ENCODE measurements around the gene DMXL1. TPM values are rescaled to one million over a fixed set of nuclear protein-coding genes. Genes with fewer than 3 reads are reported as not detected.

Gene DMXL1
- total RNA-seq (2021; ENCODE audit: unreplicated experiment) (29.2 TPM), Bru-seq, nascent RNA (percentile 76 among the genes with signal in this experiment), BruChase-seq, experiment 1, labeled RNA remaining after a 2-hour chase (percentile 71 among the genes with signal in this experiment), BruChase-seq, experiment 2, labeled RNA remaining after a 6-hour chase (percentile 73 among the genes with signal in this experiment)
- 11.2 TPM for polyA plus RNA-seq (2012; ENCODE audit: insufficient read length)
- long read RNA-seq, partial matches to known transcripts: 8 of 12 reads
- long read RNA-seq, other reads (novel, unspliced or antisense): 3 of 12 reads

GRCh38 chr5:119070828-119071560, at the start of gene DMXL1:
Gene DMXL1 (plus strand): TSS chr5:119071087. CDS start chr5:119071570, 483 bp downstream.
- Histone ChIP-seq H3K4me3 (ENCODE audit: low read depth in 2 of 2, low read length in 2 of 2) (peak within 1 kb of the TSS; percentile 86 to 93), H3K27ac (ENCODE audit: low read length) (peak within 1 kb of the TSS; percentile 96), H3K4me1 (ENCODE audit: control insufficient read depth, insufficient read depth, low read length) (peaks cover 17% of the 10 kb centered on the region), H3K36me3 (ENCODE audit: control insufficient read depth, insufficient read depth, low read length) (no peaks in the 10 kb centered on the region; the same call in 1 of the 2 replicates), H3K27me3 (ENCODE audit: control insufficient read depth, insufficient read depth, low read length) (no peaks in the 10 kb centered on the region), H3K9me3 (ENCODE audit: control insufficient read depth, insufficient read depth, low read depth, low read length) (no peaks in the 10 kb centered on the region)
- CTCF ChIA-PET: interaction anchor here (0.6 to 1.0 kb wide), 3 partner anchors 83 to 632 kb away, joined by 3 to 5 read pairs (median 3); no protein-coding TSS in a partner anchor
- in situ Hi-C loops (cut with HindIII; ENCODE audit: low pct_unique_long_range_greater_than_20kb, low sequenced_read_pairs): no loop called here
- POLR2A ChIA-PET: interaction anchor here (0.6 to 0.8 kb wide), 2 partner anchors 16 to 281 kb away, joined by 3 to 4 read pairs; no protein-coding TSS in a partner anchor
- intact Hi-C loops (cut with micrococcal nuclease; ENCODE audit: unreplicated experiment): no loop called here
- TF ChIP-seq REST (IDR thresholded peaks at IDR 0.05; ENCODE audit: insufficient read depth in 1 of 2, low read depth in 2 of 2, low read length in 1 of 2) (no peak), TCF7L2 (IDR thresholded peaks at IDR 0.05; ENCODE audit: low read depth, low read length) (no peak), CTCF (IDR thresholded peaks at IDR 0.05) (no peak), POLR2AphosphoS5 (IDR thresholded peaks at IDR 0.05; ENCODE audit: low read depth, low read length) (peak; percentile 61; the same call in 1 of the 2 replicates), SIN3A (IDR thresholded peaks at IDR 0.05; ENCODE audit: borderline replicate concordance, insufficient read depth, low read depth, low read length) (peak; percentile 89; the same call in 1 of the 2 replicates)
- peak; percentile 96 for ATAC-seq
- DNase-seq (ENCODE audit: low read depth, low spot score): peak; percentile 99
- BruUV-seq (replicated peaks): no TSS peak

GRCh38 chr5:119021149-119021732, 49.6 kb upstream of the DMXL1 start:
- TF ChIP-seq TCF7L2 (IDR thresholded peaks at IDR 0.05; ENCODE audit: low read depth, low read length) (no peak), POLR2AphosphoS5 (IDR thresholded peaks at IDR 0.05; ENCODE audit: low read depth, low read length) (no peak), REST (IDR thresholded peaks at IDR 0.05; ENCODE audit: insufficient read depth in 1 of 2, low read depth in 2 of 2, low read length in 1 of 2) (no peak), SIN3A (IDR thresholded peaks at IDR 0.05; ENCODE audit: borderline replicate concordance, insufficient read depth, low read depth, low read length) (no peak), CTCF (IDR thresholded peaks at IDR 0.05) (no peak)
- Histone ChIP-seq H3K4me1 (ENCODE audit: control insufficient read depth, insufficient read depth, low read length) (no peaks in the 10 kb centered on the region), H3K9me3 (ENCODE audit: control insufficient read depth, insufficient read depth, low read depth, low read length) (no peaks in the 10 kb centered on the region), H3K36me3 (ENCODE audit: control insufficient read depth, insufficient read depth, low read length) (no peaks in the 10 kb centered on the region), H3K27ac (ENCODE audit: low read length) (no peak overlapping the region), H3K27me3 (ENCODE audit: control insufficient read depth, insufficient read depth, low read length) (no peaks in the 10 kb centered on the region; the same call in 1 of the 2 replicates), H3K4me3 (ENCODE audit: low read depth in 2 of 2, low read length in 2 of 2) (no peak overlapping the region)
- CTCF ChIA-PET: interaction anchor here (1.5 kb wide), 2 partner anchors 314 to 391 kb away, joined by 6 read pairs; no protein-coding TSS in a partner anchor
- DNase-seq (ENCODE audit: low read depth, low spot score) (no peak), ATAC-seq (no peak)
- POLR2A ChIA-PET: no interaction called here
- BruUV-seq (replicated peaks): no TSS peak
- in situ Hi-C loops (cut with HindIII; ENCODE audit: low pct_unique_long_range_greater_than_20kb, low sequenced_read_pairs) (no loop called here), intact Hi-C loops (cut with micrococcal nuclease; ENCODE audit: unreplicated experiment) (loop anchor here (10.0 kb wide), 1 partner anchor 314 kb away; no protein-coding TSS in a partner anchor)

Measured in Panc1 (cell line).